Endothelial cell of umbilical vein (primary cell): ENCODE results near the gene PTGS2. TPM values are rescaled to one million over a fixed set of nuclear protein-coding genes. Genes with fewer than 3 reads are reported as not detected.

Source experiments
- BruUV-seq: library from RNA; stranded (reverse); fragments of 400-500 nt; replicated peaks from 2 replicates; lab custom pipeline; 2021; lab: Mats Ljungman, UMichigan
- CTCF ChIA-PET: fragments of 300-600, 350-600 bp; sonication (Branson Sonifier 250); formaldehyde crosslinking; loops from one replicate; lab custom pipeline; 2021; ENCODE audit warnings: antibody characterized with exemption, inconsistent platforms; lab: Charles Lee
- POLR2A ChIA-PET: fragments of 300-600, 350-600 bp; sonication (Branson Sonifier 250); formaldehyde crosslinking; loops from one replicate; lab custom pipeline; 2021; ENCODE audit warnings: antibody characterized with exemption, inconsistent platforms; lab: Charles Lee
- DNase-seq: peaks from one replicate; pipeline ENCODE4 v3.0.0-alpha.2; 2011; ENCODE audit warnings: low read depth, low spot score
- FAIRE-seq: peaks from 2 replicates; lab custom pipeline; 2011; peaks lifted over from hg19 to GRCh38; lab: Jason Lieb, UNC
- H2AFZ ChIP-seq: 2 replicates; pipeline ENCODE4 v1.6.0; 2012; ENCODE audit warnings: low read depth, low read length, control low read depth, inconsistent platforms
- H3K27ac ChIP-seq: 2 replicates; pipeline ENCODE4 v1.5.1; 2011; ENCODE audit warnings: low read depth, mild to moderate bottlenecking, control low read depth, low read length, moderate library complexity; ENCODE audit not compliant: insufficient read depth
- H3K27me3 ChIP-seq, 2 experiments: 2 replicates each; pipeline versions ENCODE4 v1.6.0 to v1.6.1; 2011; ENCODE audit warnings: low read length in 2 of 2, mixed read lengths in 1 of 2; ENCODE audit not compliant: control insufficient read depth in 2 of 2, insufficient read depth in 2 of 2
- H3K36me3 ChIP-seq, 2 experiments: 2 replicates in 1 of 2; 3 replicates in 1 of 2; pipeline ENCODE4 v1.5.1; 2011; ENCODE audit warnings: low read length in 2 of 2, mild to moderate bottlenecking in 1 of 2, moderate library complexity in 1 of 2; ENCODE audit not compliant: control insufficient read depth in 2 of 2, insufficient read depth in 2 of 2; ENCODE audit errors: extremely low read depth in 1 of 2
- H3K4me1 ChIP-seq: 3 replicates; pipeline ENCODE4 v1.5.1; 2011; ENCODE audit warnings: mild to moderate bottlenecking, low read length; ENCODE audit not compliant: control insufficient read depth, insufficient read depth; ENCODE audit errors: extremely low read depth
- H3K4me2 ChIP-seq: 2 replicates; pipeline ENCODE4 v1.6.1; 2011; ENCODE audit warnings: low read length, control low read depth, mixed read lengths; ENCODE audit not compliant: insufficient read depth
- H3K4me3 ChIP-seq, 3 experiments: fragments of 200-600 bp in 1 of 3; sonication (generic), shearing (Covaris generic) in 1 of 3; replicated peaks in 1 of 3; 2 replicates each; pipeline ENCODE4 v1.5.1; 2011 to 2016; ENCODE audit warnings: control low read depth in 3 of 3, low read length in 3 of 3, mild to moderate bottlenecking in 2 of 3, inconsistent platforms in 1 of 3, low read depth in 1 of 3, moderate library complexity in 1 of 3; ENCODE audit not compliant: insufficient read depth in 1 of 3
- H3K79me2 ChIP-seq: 2 replicates; pipeline ENCODE4 v1.6.0; 2012; ENCODE audit warnings: low read length, inconsistent platforms; ENCODE audit not compliant: control insufficient read depth, insufficient read depth
- H3K9ac ChIP-seq: replicated peaks from 2 replicates; pipeline ENCODE3; 2011; ENCODE audit warnings: low read length, control low read depth; ENCODE audit not compliant: insufficient read depth; ENCODE audit errors: extremely low read depth
- H3K9me1 ChIP-seq: replicated peaks from 3 replicates; pipeline ENCODE4 v1.6.0; 2011; ENCODE audit warnings: mild to moderate bottlenecking, low read length; ENCODE audit not compliant: control insufficient read depth, insufficient read depth; ENCODE audit errors: extremely low read depth
- H3K9me3 ChIP-seq: replicated peaks from 2 replicates; pipeline ENCODE4 v1.5.1; 2012; ENCODE audit warnings: low read length, inconsistent platforms; ENCODE audit not compliant: control insufficient read depth, insufficient read depth
- H4K20me1 ChIP-seq: replicated peaks from 2 replicates; pipeline ENCODE3; 2011; ENCODE audit warnings: mild to moderate bottlenecking, low read length; ENCODE audit not compliant: control insufficient read depth, insufficient read depth; ENCODE audit errors: extremely low read depth
- CTCF ChIP-seq, 2 donors: IDR thresholded peaks; 1 replicate in 1 of 2; 2 replicates in 1 of 2; pipeline ENCODE4 v1.5.1; 2011; ENCODE audit warnings: low read length in 2 of 2, mild to moderate bottlenecking in 2 of 2, moderate library complexity in 2 of 2, control low read depth in 1 of 2, inconsistent platforms in 1 of 2, low read depth in 1 of 2; ENCODE audit not compliant: insufficient read depth in 1 of 2; ENCODE audit errors: extremely low read depth in 1 of 2
- EZH2 ChIP-seq: IDR thresholded peaks from 2 replicates; pipeline ENCODE4 v1.6.1; 2012; ENCODE audit warnings: borderline replicate concordance, low read depth, mild to moderate bottlenecking, moderate library complexity, low read length, inconsistent platforms; ENCODE audit not compliant: severe bottlenecking
- FOS ChIP-seq: IDR thresholded peaks from 2 replicates; pipeline ENCODE4 v1.6.1; 2011; ENCODE audit warnings: mild to moderate bottlenecking, low read length, moderate library complexity, borderline replicate concordance; ENCODE audit not compliant: insufficient read depth
- GATA2 ChIP-seq: IDR thresholded peaks from 2 replicates; pipeline ENCODE4 v1.7.0; 2011; ENCODE audit warnings: low read depth, mild to moderate bottlenecking, moderate library complexity, mixed read lengths, low read length; ENCODE audit not compliant: insufficient read length, insufficient read depth
- JUN ChIP-seq: IDR thresholded peaks from 2 replicates; pipeline ENCODE4 v1.6.1; 2011; ENCODE audit warnings: borderline replicate concordance, low read depth; ENCODE audit not compliant: insufficient read length, insufficient read depth
- MAX ChIP-seq: IDR thresholded peaks from 2 replicates; pipeline ENCODE4 v1.6.1; 2011; ENCODE audit not compliant: insufficient read depth, insufficient read length
- MYC ChIP-seq: IDR thresholded peaks from one replicate; pipeline ENCODE4 v1.6.1; 2011; ENCODE audit warnings: mild to moderate bottlenecking, low read depth, low read length
- POLR2A ChIP-seq: IDR thresholded peaks from 2 replicates; pipeline ENCODE4 v1.6.1; 2012; ENCODE audit warnings: low read depth, mild to moderate bottlenecking, control low read depth, low read length
- POLR2AphosphoS5 ChIP-seq: IDR thresholded peaks from 2 replicates; pipeline ENCODE4 v1.6.1; 2012; ENCODE audit warnings: low read depth, mild to moderate bottlenecking, control low read depth, low read length, moderate library complexity; ENCODE audit not compliant: insufficient read depth
- dilution Hi-C: fragments of 300-500 bp; cut with MboI; formaldehyde crosslinking; loops from one replicate; pipeline ENCODE4 v1.15.0; 2019; ENCODE audit warnings: low sequenced_read_pairs; ENCODE audit not compliant: extremely low pct_ligation_motif_present
- intact Hi-C: fragments of 100-400 bp; cut with micrococcal nuclease; formaldehyde crosslinking; loops from one replicate; pipeline ENCODE4 v1.10.0; 2022
- polyA plus RNA-seq, 4 experiments: library from polyadenylated mRNA; depleted of rRNA in 3 of 4; stranded (reverse) in 3 of 4; unstranded in 1 of 4; fragments of >200 nt; gene quantifications; 2 replicates each; pipeline versions ENCODE4 v1.2.1 to v1.2.3, GENCODE V29; 2011 to 2012; ENCODE audit warnings: missing spikeins in 1 of 4
- total RNA-seq: library from RNA; stranded (reverse); gene quantifications from 2 replicates; pipeline ENCODE4 v1.2.3, GENCODE V29; 2021

PTGS2 gene
- total and polyA plus RNA-seq, 2 donors (not counting 3 experiments of a cell fraction or from before 2014, with no cell fraction given) = 21.6 to 84.6 TPM

GRCh38 chr1:186653312-186653711, 26.9 kb downstream of the PTGS2 start:
- Histone ChIP-seq H3K9me3 (no peaks in the 10 kb centered on the region), H3K36me3 (no peaks in the 10 kb centered on the region), H3K4me1 (peaks cover 6% of the 10 kb centered on the region), H3K9me1 (no peaks in the 10 kb centered on the region), H2AFZ (no peak overlapping the region), H3K79me2 (no peaks in the 10 kb centered on the region), H3K4me3 (no peak overlapping the region), H3K4me2 (no peak overlapping the region), H4K20me1 (no peaks in the 10 kb centered on the region), H3K27ac (no peak overlapping the region), H3K27me3 (no peaks in the 10 kb centered on the region), H3K9ac (no peak overlapping the region)
- FAIRE-seq (no peak), DNase-seq (no peak)
- ChIA-PET CTCF (no interaction called here), POLR2A (no interaction called here)
- dilution Hi-C loops = no loop called here
- TF ChIP-seq MAX (no peak), POLR2AphosphoS5 (no peak), GATA2 (no peak), MYC (no peak), CTCF (IDR thresholded peaks at IDR 0.05; ENCODE audit: extremely low read depth in 1 of 2, insufficient read depth in 1 of 2, low read depth in 1 of 2, low read length in 2 of 2) (no peak), POLR2A (no peak), FOS (no peak), JUN (no peak), EZH2 (no peak)
- no TSS peak for BruUV-seq
- intact Hi-C loops = loop anchor here (2.0 kb wide), 1 partner anchor 21 kb away; no protein-coding TSS in a partner anchor
